Heart left ventricle (tissue), 16 donors: ENCODE data around the gene GRB2. TPM values are rescaled to one million over a fixed set of nuclear protein-coding genes. Genes with fewer than 3 reads are reported as not detected.

ENCODE experiments used
- ATAC-seq, 4 donors: fragments of 200-7000 bp; cut with Tn5 transposase; one replicate each; pipeline ENCODE4 v1.9.1; 2020 to 2022; ENCODE audit warnings: moderate library complexity in 4 of 4, mild to moderate bottlenecking in 3 of 4, moderate number of reproducible peaks in 1 of 4
- DNase-seq, 5 donors: peaks; one replicate each; pipeline ENCODE4 v3.0.0-alpha.2; 2020
- H3K27ac ChIP-seq, 12 donors: fragments of 200-600 bp; sonication (generic) in 4 of 12; one replicate each; pipeline versions ENCODE4 v1.5.0 to v1.8.0; 2016 to 2022; ENCODE audit warnings: mild to moderate bottlenecking in 2 of 12
- H3K27me3 ChIP-seq, 9 donors: fragments of 200-600 bp; sonication (generic) in 2 of 9; one replicate each; pipeline versions ENCODE4 v1.5.1 to v1.8.0; 2016 to 2022; ENCODE audit warnings: mild to moderate bottlenecking in 3 of 9
- H3K36me3 ChIP-seq, 9 donors: fragments of 200-600 bp; sonication (generic) in 2 of 9; one replicate each; pipeline versions ENCODE4 v1.5.0 to v1.8.0; 2018 to 2022; ENCODE audit warnings: mild to moderate bottlenecking in 2 of 9
- H3K4me1 ChIP-seq, 12 donors: fragments of 200-600 bp; sonication (generic) in 4 of 12; one replicate each; pipeline versions ENCODE4 v1.5.0 to v1.8.0; 2016 to 2022; ENCODE audit warnings: mild to moderate bottlenecking in 3 of 12
- H3K4me3 ChIP-seq, 12 donors: fragments of 200-600 bp; sonication (generic) in 4 of 12; one replicate each; pipeline versions ENCODE4 v1.5.0 to v1.8.0; 2017 to 2022; ENCODE audit warnings: mild to moderate bottlenecking in 9 of 12, moderate library complexity in 4 of 12
- H3K9me3 ChIP-seq, 12 donors: fragments of 200-600 bp; sonication (generic) in 4 of 12; one replicate each; pipeline versions ENCODE4 v1.5.0 to v1.8.0; 2016 to 2022; ENCODE audit warnings: mild to moderate bottlenecking in 1 of 12
- CTCF ChIP-seq, 12 donors: fragments of 200-600 bp; sonication (generic) in 4 of 12; IDR thresholded peaks; one replicate each; pipeline versions ENCODE4 v1.5.0 to v1.8.0; 2018 to 2022; ENCODE audit warnings: antibody characterized with exemption in 12 of 12, mild to moderate bottlenecking in 5 of 12
- POLR2A ChIP-seq, 2 donors: fragments of 450-650 bp; IDR thresholded peaks; one replicate each; pipeline ENCODE4 v1.6.1; 2017; ENCODE audit warnings: antibody characterized with exemption in 2 of 2, mild to moderate bottlenecking in 2 of 2, moderate library complexity in 2 of 2
- WGBS, 4 donors: extraction: QIAGEN DNeasy Blood & Tissue Kit in 2 of 4; methylation state at CpG; one replicate each; pipeline versions ENCODE4 v1.1.5 to v1.1.7; 2013 to 2018; 5-methylcytosine and 5-hydroxymethylcytosine counted together
- intact Hi-C, 10 donors: fragments of 100-400 bp; cut with DNase I; formaldehyde crosslinking; loops; one replicate each; pipeline versions ENCODE4 v1.11.1 to v1.14.2; 2022
- polyA plus RNA-seq, 2 donors: library from polyadenylated mRNA; stranded (reverse); fragments of 200-250 nt; gene quantifications; one replicate each; pipeline ENCODE4 v1.2.3, GENCODE V29; 2013
- total RNA-seq, 9 donors: library from RNA; depleted of rRNA in 2 of 9; stranded (reverse); fragments of >200 nt in 2 of 9; fragmentation: NEBNext Ultra II Directional in 3 of 9; extraction: Animal tissue kit (Norgen Biotek cat#: 25700) in 3 of 9; gene quantifications; one replicate each; pipeline versions ENCODE4 v1.1.0 to v1.2.4, GENCODE V29; 2016 to 2023
- donor health status: ischemic (EF 13 %, LVEDD 7.1; RV severe dilation, severe dysfunction).
- donor health status: healthy with polysubstance abuse.
- donor health status: DM: no; HTN: yes; CAD: no.
- donor health status: DM: no; HTN: no; CAD: no.
- donor health status: ischemic (EF 25% LVEDD 6.9; RV normal size, moderate dysfunction).
- donor health status: ischemic (EF 25% LVEDD 5.7; RV mildly dilated, moderate dysfunction).
- donor health status: healthy.
- donor health status: DM: yes; HTN: yes; CAD: no.
- donor health status: ischemic (EF 35%, LVEDD 5.7; RV mildly dilated, moderate dysfunction).
- donor health status: nonischemic (EF 11% LVEDD 7.7; RV severe dilation, severe dysfunction).
- donor health status: DM: yes; HTN: yes; CAD: no.
- donor health status: PGD.
- donor health status: ischemic (EF 29% LVEDD 5.4; RV normal size, mild dysfunction).
- donor health status: nonischemic (EF 23%, LVEDD 6.1; RV moderate dilation, normal function).

The GRB2 gene
- total and polyA plus RNA-seq, 11 donors = 24.5 to 145 (median 67.7) TPM

GRCh38 chr17:75272848-75273184, 132.7 kb downstream of the GRB2 start:
- peaks cover 0 to 39% (median 22%) of the 10 kb centered on the region in 12 donors for H3K4me1 ChIP-seq
- no peaks in the 10 kb centered on the region for H3K27me3 ChIP-seq
- H3K36me3 ChIP-seq = peaks cover 0 to 30% (median 3%) of the 10 kb centered on the region in 9 donors
- intact Hi-C loops = loop anchor here in 2 of 10 donors (5.0 to 10.0 kb wide), 3 partner anchors 62 to 314 kb away; partner anchors contain the start of gene MYO15B (in 1 of the 2)
- TF ChIP-seq CTCF (IDR thresholded peaks at IDR 0.05) (no peak), POLR2A (IDR thresholded peaks at IDR 0.05) (no peak)
- ATAC-seq (no peak), DNase-seq (no peak)
- H3K4me3 ChIP-seq = no peak overlapping the region
- H3K9me3 ChIP-seq = no peaks in the 10 kb centered on the region
- WGBS, 4 donors = 46 to 68% (median 58%) methylated on average over 2 to 3 of the region's 3 CpGs
- H3K27ac ChIP-seq = peak overlapping the region in 2 of 12 donors; percentile 2 to 92

- Histone ChIP-seq H3K36me3 (peaks cover 0 to 28% (median 3%) of the 10 kb centered on the region in 9 donors), H3K9me3 (no peaks in the 10 kb centered on the region), H3K4me3 (peak overlapping the region; percentile 62 to 99 (median 95)), H3K4me1 (peaks cover 0 to 45% (median 22%) of the 10 kb centered on the region in 12 donors), H3K27ac (peak overlapping the region in 10 of 12 donors; percentile 84 to 98 (median 93)), H3K27me3 (no peaks in the 10 kb centered on the region)
- intact Hi-C loops = loop anchor here in 2 of 10 donors (2.0 to 10.0 kb wide), 4 partner anchors 63 to 315 kb away; partner anchors contain the start of gene MYO15B (in 1 of the 2)
- DNase-seq (peak; percentile 43 to 84 (median 76)), ATAC-seq (peak; percentile 25 to 49 (median 39))
- 33 to 55% (median 51%) methylated on average over 10 to 24 of the region's 24 CpGs for WGBS, 4 donors
- no peak for TF ChIP-seq POLR2A (IDR thresholded peaks at IDR 0.05)
- no peak for TF ChIP-seq CTCF (IDR thresholded peaks at IDR 0.05)
Measured at GRCh38 chr17:75271955-75272847, 133.3 kb downstream of the GRB2 start.

GRCh38 chr17:75271233-75271954, 134.1 kb downstream of the GRB2 start:
- intact Hi-C loops = loop anchor here in 2 of 10 donors (2.0 to 10.0 kb wide), 4 partner anchors 63 to 316 kb away; partner anchors contain the start of gene MYO15B (in 1 of the 2)
- DNase-seq = peak; percentile 82 to 92 (median 86)
- no peaks in the 10 kb centered on the region for H3K9me3 ChIP-seq
- H3K27me3 ChIP-seq = no peaks in the 10 kb centered on the region
- H3K4me3 ChIP-seq = peak overlapping the region; percentile 62 to 99 (median 95)
- 0 to 1% (median 1%) methylated on average over 23 to 74 of the region's 74 CpGs for whole genome bisulfite sequencing, 4 donors
- peaks cover 0 to 33% (median 7%) of the 10 kb centered on the region in 9 donors for H3K36me3 ChIP-seq
- H3K27ac ChIP-seq = peak overlapping the region; percentile 84 to 98 (median 92)
- peak; percentile 32 to 83 (median 72) for ATAC-seq
- peaks cover 0 to 53% (median 22%) of the 10 kb centered on the region in 12 donors for H3K4me1 ChIP-seq
- peak in 1 of 2 donors; percentile 38 for TF ChIP-seq POLR2A (IDR thresholded peaks at IDR 0.05)
- peak; percentile 37 to 95 (median 83) for TF ChIP-seq CTCF (IDR thresholded peaks at IDR 0.05)
